Measurements from ENCODE around the gene SLC25A31. TPM values are rescaled to one million over a fixed set of nuclear protein-coding genes. Genes with fewer than 3 reads are reported as not detected.

SLC25A31 gene
- total and polyA plus RNA-seq, 8 donors, result 0.07 TPM; not detected in 7

DNA sequence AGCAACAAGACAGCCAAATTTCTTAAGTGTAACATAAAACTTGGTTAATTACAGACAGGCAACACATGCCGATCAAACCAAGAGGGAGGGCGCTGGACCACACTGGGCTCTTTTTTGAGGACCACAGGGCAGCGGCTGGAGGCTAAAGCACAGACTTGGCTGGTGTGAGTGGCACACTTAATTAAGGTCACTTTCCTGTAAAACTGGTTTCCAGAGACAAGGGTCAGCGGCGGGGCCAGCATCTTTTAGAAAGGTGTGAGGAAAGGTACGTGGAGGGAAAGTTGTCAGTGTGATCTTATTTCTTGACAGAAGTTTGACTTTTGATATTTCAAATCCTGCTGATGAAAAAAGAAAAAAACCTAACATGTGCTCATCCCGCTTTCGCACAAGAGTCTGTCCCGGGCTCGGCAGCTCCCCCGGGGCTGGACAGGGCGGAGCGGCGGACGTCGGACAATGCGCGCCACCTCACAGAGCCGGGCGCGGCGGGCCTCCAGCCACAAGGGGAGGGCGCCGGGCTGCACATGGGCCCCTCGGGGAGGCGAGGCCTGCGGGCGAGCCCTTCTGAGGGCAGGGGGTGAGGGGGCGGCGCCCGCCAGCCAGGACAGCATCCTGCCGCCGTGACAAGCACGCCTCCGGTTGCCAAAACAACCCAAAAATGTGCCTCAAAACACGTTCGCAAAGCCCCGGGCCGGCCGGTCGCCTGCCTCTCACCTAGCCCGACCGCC, 51.3 kb downstream of the SLC25A31 start:
- H3K36me3 ChIP-seq, result no peaks in the 10 kb centered on the region
- peak in 4 of 6 donors; percentile 5 to 76 (median 20) for DNase-seq
- H3K9me3 ChIP-seq, result no peaks in the 10 kb centered on the region
- 8 to 9% methylated on average over 37 to 43 of the region's 43 CpGs for WGBS, 2 donors
- H3K27me3 ChIP-seq, result no peaks in the 10 kb centered on the region
- ATAC-seq, result peak; percentile 39 to 59 (median 57)
- peak overlapping the region; percentile 49 to 69 (median 64) for H3K4me3 ChIP-seq
- FAIRE-seq, result no peak
- TF ChIP-seq CTCF (IDR thresholded peaks at IDR 0.05), result no peak
- peak overlapping the region; percentile 76 to 87 (median 84) for H3K27ac ChIP-seq
- H3K4me1 ChIP-seq, result no peaks in the 10 kb centered on the region
- intact Hi-C loops (cut with DNase I), result no loop called here

- Histone ChIP-seq H3K9me3 (no peaks in the 10 kb centered on the region), H3K4me3 (peak overlapping the region; percentile 49 to 69 (median 64)), H3K4me1 (no peaks in the 10 kb centered on the region), H3K36me3 (no peaks in the 10 kb centered on the region), H3K27me3 (no peaks in the 10 kb centered on the region), H3K27ac (peak overlapping the region; percentile 76 to 87 (median 84))
- WGBS, 2 donors, result 0 to 1% methylated on average over 30 of the region's 30 CpGs
- ATAC-seq, result peak in 3 of 4 donors; percentile 89 to 95 (median 95)
- peak in 1 of 4 donors; percentile 12 for TF ChIP-seq CTCF (IDR thresholded peaks at IDR 0.05)
- peak in 4 of 6 donors; percentile 84 to 94 (median 90) for DNase-seq
- intact Hi-C loops (cut with DNase I), result no loop called here
- FAIRE-seq, result no peak
Measured at GRCh38 chr4:127782025-127782274, 51.8 kb downstream of the SLC25A31 start.

GRCh38 chr4:127782275-127783025, 52.2 kb downstream of the SLC25A31 start, which contains the start of gene HSPA4L:
TSS of gene HSPA4L (plus strand) at chr4:127782322. CDS start at chr4:127782551, 229 bp downstream.
- peak; percentile 38 to 96 (median 46) for ATAC-seq
- FAIRE-seq, result no peak
- Histone ChIP-seq H3K4me3 (peak within 1 kb of the TSS; percentile 49 to 69 (median 64)), H3K27me3 (no peaks in the 10 kb centered on the region), H3K36me3 (no peaks in the 10 kb centered on the region), H3K27ac (peak within 1 kb of the TSS; percentile 76 to 87 (median 84)), H3K4me1 (no peaks in the 10 kb centered on the region), H3K9me3 (no peaks in the 10 kb centered on the region)
- peak; percentile 22 to 95 (median 48) for DNase-seq
- intact Hi-C loops (cut with DNase I), result no loop called here
- WGBS, 2 donors, result 0% methylated on average over 63 of the region's 63 CpGs
- TF ChIP-seq CTCF (IDR thresholded peaks at IDR 0.05), result peak in 1 of 4 donors; percentile 12

GRCh38 chr4:127783026-127783769, 53.0 kb downstream of the SLC25A31 start:
- Histone ChIP-seq H3K27me3 (no peaks in the 10 kb centered on the region), H3K27ac (peak overlapping the region; percentile 76 to 87 (median 84)), H3K9me3 (no peaks in the 10 kb centered on the region), H3K4me1 (no peaks in the 10 kb centered on the region), H3K36me3 (no peaks in the 10 kb centered on the region), H3K4me3 (peak overlapping the region; percentile 49 to 69 (median 64))
- FAIRE-seq, result no peak
- DNase-seq, result peak; percentile 68 to 82 (median 74)
- peak; percentile 62 to 71 (median 68) for ATAC-seq
- intact Hi-C loops (cut with DNase I), result no loop called here
- 1 to 2% methylated on average over 25 of the region's 25 CpGs for WGBS, 2 donors
- TF ChIP-seq CTCF (IDR thresholded peaks at IDR 0.05), result no peak
